MCF 10A (cell line): ENCODE data around the gene TSPAN15. TPM values are rescaled to one million over a fixed set of nuclear protein-coding genes. Genes with fewer than 3 reads are reported as not detected.

Experiments used
- BruUV-seq: library from RNA; stranded (reverse); fragments of 400-500 nt; replicated peaks from 2 replicates; lab custom pipeline; 2021; lab: Mats Ljungman, UMichigan
- CTCF ChIA-PET: fragments of 300-600 bp; sonication (Branson Sonifier 250); formaldehyde crosslinking; extraction: SDS; loops from one replicate; lab custom pipeline; 2021; ENCODE audit warnings: antibody characterized with exemption, inconsistent platforms; lab: Yijun Ruan, JAX
- POLR2A ChIA-PET: fragments of 300-600, 350-650 bp; sonication (Branson Sonifier 250); formaldehyde crosslinking; extraction: SDS; loops from one replicate; lab custom pipeline; 2020; ENCODE audit warnings: antibody characterized with exemption, inconsistent platforms; lab: Yijun Ruan, JAX
- DNase-seq: peaks from one replicate; pipeline ENCODE4 v3.0.0-alpha.2; 2018; ENCODE audit not compliant: unreplicated experiment
- H3K27ac Mint-ChIP-seq: one replicate; pipeline ENCODE4 v1.8.0; 2022; ENCODE audit warnings: mild to moderate bottlenecking, low read depth, mixed read lengths; ENCODE audit not compliant: unreplicated experiment
- H3K27me3 Mint-ChIP-seq: one replicate; pipeline ENCODE4 v1.8.0; 2022; ENCODE audit warnings: mixed read lengths; ENCODE audit not compliant: insufficient read depth, unreplicated experiment
- H3K36me3 Mint-ChIP-seq: one replicate; pipeline ENCODE4 v1.8.0; 2022; ENCODE audit warnings: mild to moderate bottlenecking, moderate library complexity, mixed read lengths; ENCODE audit not compliant: insufficient read depth, unreplicated experiment
- H3K4me1 Mint-ChIP-seq: one replicate; pipeline ENCODE4 v1.8.0; 2022; ENCODE audit warnings: mixed read lengths; ENCODE audit not compliant: insufficient read depth, unreplicated experiment
- H3K4me3 Mint-ChIP-seq: one replicate; pipeline ENCODE4 v1.8.0; 2022; ENCODE audit warnings: mild to moderate bottlenecking, moderate library complexity, mixed read lengths; ENCODE audit not compliant: unreplicated experiment
- H3K9me3 Mint-ChIP-seq: one replicate; pipeline ENCODE4 v1.8.0; 2022; ENCODE audit warnings: mixed read lengths; ENCODE audit not compliant: unreplicated experiment
- CTCF ChIP-seq: fragments of 200-600 bp; IDR thresholded peaks from one replicate; pipeline ENCODE4 v1.8.0; 2022; ENCODE audit warnings: antibody characterized with exemption, mild to moderate bottlenecking; ENCODE audit not compliant: unreplicated experiment
- intact Hi-C: fragments of 100-400 bp; cut with micrococcal nuclease; formaldehyde crosslinking; loops from 2 replicates; pipeline ENCODE4 v1.14.1; 2022
- total RNA-seq: library from RNA; stranded (reverse); gene quantifications from 2 replicates; pipeline ENCODE4 v1.2.3, GENCODE V29; 2022

Gene TSPAN15
- total RNA-seq, 1 experiment from 2014 or later: 0.54 TPM

GRCh38 chr10:69438536-69439349 lies 12.5 kb upstream of the TSPAN15 start:
- no peaks in the 10 kb centered on the region for H3K9me3 Mint-ChIP-seq
- H3K4me1 Mint-ChIP-seq: peaks cover 34% of the 10 kb centered on the region
- ChIA-PET CTCF (interaction anchor here (0.6 to 2.3 kb wide), 13 partner anchors 9 to 202 kb away, joined by 3 to 7 read pairs (median 4); no protein-coding TSS in a partner anchor), POLR2A (interaction anchor here (0.9 to 3.0 kb wide), 11 partner anchors 8 to 202 kb away, joined by 3 to 27 read pairs (median 5); partner anchors contain the start of gene TSPAN15)
- intact Hi-C loops: no loop called here
- no TSS peak for BruUV-seq
- TF ChIP-seq CTCF: no peak
- H3K27me3 Mint-ChIP-seq: no peaks in the 10 kb centered on the region
- peak overlapping the region; percentile 64 for H3K4me3 Mint-ChIP-seq
- peak; percentile 70 for DNase-seq
- H3K36me3 Mint-ChIP-seq: peaks cover 6% of the 10 kb centered on the region
- peak overlapping the region; percentile 87 for H3K27ac Mint-ChIP-seq

- TF ChIP-seq CTCF: no peak
- H3K27ac Mint-ChIP-seq: peak overlapping the region; percentile 87
- H3K36me3 Mint-ChIP-seq: peaks cover 6% of the 10 kb centered on the region
- H3K9me3 Mint-ChIP-seq: no peaks in the 10 kb centered on the region
- no TSS peak for BruUV-seq
- peak; percentile 91 for DNase-seq
- POLR2A ChIA-PET: interaction anchor here (0.6 to 3.0 kb wide), 12 partner anchors 9 to 377 kb away, joined by 3 to 27 read pairs (median 5); partner anchors contain the start of gene TSPAN15
- peaks cover 34% of the 10 kb centered on the region for H3K4me1 Mint-ChIP-seq
- no peaks in the 10 kb centered on the region for H3K27me3 Mint-ChIP-seq
- CTCF ChIA-PET: interaction anchor here (0.5 to 2.3 kb wide), 13 partner anchors 9 to 201 kb away, joined by 3 to 7 read pairs (median 4); no protein-coding TSS in a partner anchor
- peak overlapping the region; percentile 64 for H3K4me3 Mint-ChIP-seq
- intact Hi-C loops: no loop called here
Observed at GRCh38 chr10:69439350-69439739, 11.9 kb upstream of the TSPAN15 start.

GRCh38 chr10:69439813-69440506 lies 11.3 kb upstream of the TSPAN15 start:
- no peaks in the 10 kb centered on the region for H3K9me3 Mint-ChIP-seq
- H3K36me3 Mint-ChIP-seq: peaks cover 6% of the 10 kb centered on the region
- no TSS peak for BruUV-seq
- ChIA-PET CTCF (interaction anchor here (0.5 to 2.3 kb wide), 9 partner anchors 12 to 201 kb away, joined by 3 to 7 read pairs (median 3); no protein-coding TSS in a partner anchor), POLR2A (interaction anchor here (0.6 to 3.0 kb wide), 12 partner anchors 9 to 378 kb away, joined by 3 to 27 read pairs (median 5); partner anchors contain the start of gene TSPAN15)
- intact Hi-C loops: no loop called here
- no peaks in the 10 kb centered on the region for H3K27me3 Mint-ChIP-seq
- H3K27ac Mint-ChIP-seq: peak overlapping the region; percentile 87
- peak; percentile 81 for DNase-seq
- H3K4me3 Mint-ChIP-seq: peak overlapping the region; percentile 64
- H3K4me1 Mint-ChIP-seq: peaks cover 37% of the 10 kb centered on the region
- TF ChIP-seq CTCF: no peak

GRCh38 chr10:69443354-69443753 lies 7.9 kb upstream of the TSPAN15 start:
- peaks cover 48% of the 10 kb centered on the region for H3K4me1 Mint-ChIP-seq
- BruUV-seq: no TSS peak
- DNase-seq: no peak
- POLR2A ChIA-PET: no interaction called here
- no peaks in the 10 kb centered on the region for H3K27me3 Mint-ChIP-seq
- no peak for TF ChIP-seq CTCF
- no peak overlapping the region for H3K4me3 Mint-ChIP-seq
- intact Hi-C loops: no loop called here
- H3K36me3 Mint-ChIP-seq: peaks cover 6% of the 10 kb centered on the region
- CTCF ChIA-PET: no interaction called here
- H3K27ac Mint-ChIP-seq: peak overlapping the region; percentile 4
- H3K9me3 Mint-ChIP-seq: no peaks in the 10 kb centered on the region
